Mucosa of stomach (tissue), 1 donor: Measurements from ENCODE around the gene PLA2G4D.

ENCODE experiments used
- H3K27me3 ChIP-seq: one replicate; pipeline ENCODE4 v1.7.0; 2013; ENCODE audit warnings: mild to moderate bottlenecking, low read length; ENCODE audit not compliant: control insufficient read depth, insufficient read depth
- H3K36me3 ChIP-seq: one replicate; pipeline ENCODE4 v1.7.0; 2013; ENCODE audit warnings: low read length; ENCODE audit not compliant: control insufficient read depth, insufficient read depth
- H3K4me1 ChIP-seq: one replicate; pipeline ENCODE4 v1.7.0; 2013; ENCODE audit warnings: mild to moderate bottlenecking, low read length; ENCODE audit not compliant: control insufficient read depth, insufficient read depth
- H3K4me3 ChIP-seq: one replicate; pipeline ENCODE4 v1.7.0; 2013; ENCODE audit warnings: low read length
- H3K9ac ChIP-seq: one replicate; pipeline ENCODE4 v1.7.0; 2013; ENCODE audit warnings: mild to moderate bottlenecking, low read length, moderate library complexity
- H3K9me3 ChIP-seq: one replicate; pipeline ENCODE4 v1.7.0; 2013; ENCODE audit warnings: mild to moderate bottlenecking, low read length, moderate library complexity; ENCODE audit not compliant: control insufficient read depth
- donor health status: Pancreatic carcinoma.

PLA2G4D gene

GRCh38 chr15:42134617-42135245 is 40.4 kb upstream of the PLA2G4D start:
- Histone ChIP-seq H3K9me3 (peaks cover 5% of the 10 kb centered on the region), H3K27me3 (no peaks in the 10 kb centered on the region), H3K36me3 (no peaks in the 10 kb centered on the region), H3K9ac (no peak overlapping the region), H3K4me3 (no peak overlapping the region), H3K4me1 (peaks cover 23% of the 10 kb centered on the region)

- peaks cover 16% of the 10 kb centered on the region for H3K4me1 ChIP-seq
- H3K9ac ChIP-seq: no peak overlapping the region
- H3K4me3 ChIP-seq: no peak overlapping the region
- peaks cover 5% of the 10 kb centered on the region for H3K9me3 ChIP-seq
- H3K36me3 ChIP-seq: no peaks in the 10 kb centered on the region
- H3K27me3 ChIP-seq: no peaks in the 10 kb centered on the region
Measured at GRCh38 chr15:42133886-42134502, 39.6 kb upstream of the PLA2G4D start.

- H3K36me3 ChIP-seq: no peaks in the 10 kb centered on the region
- H3K4me3 ChIP-seq: no peak overlapping the region
- no peak overlapping the region for H3K9ac ChIP-seq
- H3K9me3 ChIP-seq: peaks cover under 1% of the 10 kb centered on the region
- peaks cover 9% of the 10 kb centered on the region for H3K4me1 ChIP-seq
- H3K27me3 ChIP-seq: no peaks in the 10 kb centered on the region
Measured at GRCh38 chr15:42133356-42133755, 39.0 kb upstream of the PLA2G4D start.

- Histone ChIP-seq H3K27me3 (no peaks in the 10 kb centered on the region), H3K9ac (no peak overlapping the region), H3K4me3 (no peak overlapping the region), H3K4me1 (peaks cover 8% of the 10 kb centered on the region), H3K36me3 (no peaks in the 10 kb centered on the region), H3K9me3 (no peaks in the 10 kb centered on the region)
Measured at GRCh38 chr15:42131826-42132806, 37.8 kb upstream of the PLA2G4D start.

GRCh38 chr15:42131006-42131405 is 36.6 kb upstream of the PLA2G4D start:
- Histone ChIP-seq H3K4me1 (peaks cover 8% of the 10 kb centered on the region), H3K9me3 (no peaks in the 10 kb centered on the region), H3K27me3 (no peaks in the 10 kb centered on the region), H3K36me3 (no peaks in the 10 kb centered on the region), H3K4me3 (no peak overlapping the region), H3K9ac (no peak overlapping the region)

- H3K9me3 ChIP-seq: no peaks in the 10 kb centered on the region
- H3K36me3 ChIP-seq: no peaks in the 10 kb centered on the region
- peaks cover 8% of the 10 kb centered on the region for H3K4me1 ChIP-seq
- H3K9ac ChIP-seq: no peak overlapping the region
- no peak overlapping the region for H3K4me3 ChIP-seq
- H3K27me3 ChIP-seq: no peaks in the 10 kb centered on the region
Measured at GRCh38 chr15:42130246-42130986, 36.1 kb upstream of the PLA2G4D start.

- Histone ChIP-seq H3K4me1 (peaks cover 8% of the 10 kb centered on the region), H3K4me3 (no peak overlapping the region), H3K9ac (no peak overlapping the region), H3K27me3 (no peaks in the 10 kb centered on the region), H3K36me3 (no peaks in the 10 kb centered on the region), H3K9me3 (no peaks in the 10 kb centered on the region)
Measured at GRCh38 chr15:42129364-42129763, 35.0 kb upstream of the PLA2G4D start.

- H3K4me3 ChIP-seq: no peak overlapping the region
- no peak overlapping the region for H3K9ac ChIP-seq
- H3K4me1 ChIP-seq: peaks cover 8% of the 10 kb centered on the region
- no peaks in the 10 kb centered on the region for H3K36me3 ChIP-seq
- H3K9me3 ChIP-seq: no peaks in the 10 kb centered on the region
- H3K27me3 ChIP-seq: no peaks in the 10 kb centered on the region
Measured at GRCh38 chr15:42128476-42128875, 34.1 kb upstream of the PLA2G4D start.

GRCh38 chr15:42123546-42123945 is 29.2 kb upstream of the PLA2G4D start:
- Histone ChIP-seq H3K4me1 (peaks cover 11% of the 10 kb centered on the region), H3K4me3 (no peak overlapping the region), H3K9me3 (no peaks in the 10 kb centered on the region), H3K9ac (no peak overlapping the region), H3K27me3 (no peaks in the 10 kb centered on the region), H3K36me3 (no peaks in the 10 kb centered on the region)

- Histone ChIP-seq H3K9ac (no peak overlapping the region), H3K4me3 (no peak overlapping the region)
Measured at GRCh38 chr15:42121682-42122081, 27.3 kb upstream of the PLA2G4D start.

GRCh38 chr15:42121021-42121420 is 26.7 kb upstream of the PLA2G4D start:
- H3K4me3 ChIP-seq: no peak overlapping the region
- H3K36me3 ChIP-seq: no peaks in the 10 kb centered on the region
- H3K9me3 ChIP-seq: no peaks in the 10 kb centered on the region
- H3K9ac ChIP-seq: no peak overlapping the region
- H3K4me1 ChIP-seq: peaks cover 12% of the 10 kb centered on the region
- no peaks in the 10 kb centered on the region for H3K27me3 ChIP-seq

More at GRCh38 chr15:42121682-42122081, 27.3 kb upstream of the PLA2G4D start:
- Histone ChIP-seq H3K36me3 (no peaks in the 10 kb centered on the region), H3K9me3 (no peaks in the 10 kb centered on the region), H3K4me1 (peaks cover 12% of the 10 kb centered on the region), H3K27me3 (no peaks in the 10 kb centered on the region)
